VCaP (cell line): ENCODE data around the gene BANF2.

Experiments
- H3K27ac ChIP-seq: fragments of 450-650 bp; 2 replicates; pipeline ENCODE4 v1.5.1; 2017
- CTCF ChIP-seq: fragments of 450-650 bp; conservative IDR thresholded peaks from 2 replicates; pipeline ENCODE4 v1.5.1; 2017; ENCODE audit warnings: mild to moderate bottlenecking, moderate library complexity

Gene BANF2

DNA sequence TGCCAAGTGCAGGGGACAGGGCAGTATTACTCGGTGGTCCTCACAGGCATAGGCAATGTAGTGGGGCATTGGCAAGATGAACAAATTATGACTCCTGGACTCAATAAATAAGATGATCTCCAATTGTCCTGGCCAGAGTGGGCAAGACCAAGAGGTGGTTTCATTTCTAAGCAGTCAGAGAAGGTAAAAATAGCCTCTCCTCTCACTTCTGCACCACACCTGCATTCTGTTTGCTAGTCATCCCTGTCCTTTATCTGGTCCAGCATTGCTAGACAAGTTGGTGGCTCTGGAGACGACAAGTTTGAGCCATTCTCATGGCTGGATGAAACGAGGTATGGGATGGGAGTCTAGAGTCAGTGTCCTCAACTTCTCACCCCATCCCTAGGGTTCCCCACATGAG lies 83.0 kb downstream of the BANF2 start:
- H3K27ac ChIP-seq = no peak overlapping the region
- TF ChIP-seq CTCF = no peak

DNA sequence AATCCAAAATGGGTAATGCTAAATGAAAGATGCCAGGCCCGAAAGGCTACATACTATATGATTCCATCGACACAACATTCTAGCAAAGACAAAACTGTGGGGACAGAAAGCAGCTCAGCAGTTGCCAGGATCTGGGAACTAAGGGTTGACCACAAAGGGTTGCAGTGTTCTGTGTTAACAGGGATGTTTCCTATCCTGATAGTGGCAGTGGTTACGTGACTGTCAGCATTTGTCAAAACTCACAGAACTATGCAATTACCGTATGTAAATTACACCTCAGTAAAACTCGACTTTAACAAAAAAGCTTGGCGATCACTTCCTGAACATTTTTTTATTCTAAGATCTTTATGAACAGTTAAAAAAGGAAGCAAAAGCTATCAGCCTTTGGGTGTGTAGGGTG lies 83.9 kb downstream of the BANF2 start:
- H3K27ac ChIP-seq = no peak overlapping the region
- TF ChIP-seq CTCF = no peak

- no peak overlapping the region for H3K27ac ChIP-seq
- TF ChIP-seq CTCF = no peak
These were observed 85.2 kb downstream of the BANF2 start for GRCh38 chr20:17785007-17785406.
